RWPE1 (cell line): Measurements from ENCODE around the gene CHCHD3.

ENCODE experiments used
- CTCF ChIA-PET: fragments of 350-600 bp; sonication (Branson Sonifier 250); formaldehyde crosslinking; extraction: SDS; loops from one replicate; lab custom pipeline; 2021; lab: Yijun Ruan, JAX
- POLR2A ChIA-PET: fragments of 400-600 bp; formaldehyde crosslinking; extraction: SDS; loops from one replicate; lab custom pipeline; 2020; ENCODE audit warnings: antibody characterized with exemption; ENCODE audit not compliant: low non-redundant PET; lab: Yijun Ruan, JAX
- DNase-seq: peaks from one replicate; pipeline ENCODE4 v3.0.0; 2012; ENCODE audit warnings: low spot score
- H3K27ac ChIP-seq: fragments of 450-650 bp; 2 replicates; pipeline ENCODE4 v1.5.1; 2017
- TF ChIP-seq, protein P1 (sequence below): fragments of 450-650 bp; conservative IDR thresholded peaks from 2 replicates; pipeline ENCODE4 v1.5.1; 2017; ENCODE audit warnings: low read depth, mild to moderate bottlenecking

Gene CHCHD3

DNA sequence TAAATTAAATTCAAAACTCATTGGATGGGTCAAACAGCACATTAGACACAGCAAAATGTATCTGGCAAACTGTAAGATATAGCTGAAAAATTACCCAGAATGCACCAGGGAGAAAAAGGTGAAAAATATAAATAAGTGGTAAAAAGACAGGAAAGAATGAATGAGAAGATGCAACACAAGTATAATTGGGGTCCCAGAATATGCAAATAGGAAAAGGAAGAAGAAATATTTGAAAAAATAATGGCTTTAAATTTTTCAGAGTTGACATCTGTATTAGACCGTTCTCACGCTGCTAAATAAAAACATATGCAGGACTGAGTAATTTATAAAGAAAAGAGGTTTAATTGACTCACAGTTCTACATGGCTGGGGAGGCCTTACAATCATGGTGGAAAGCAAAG is 337.9 kb downstream of the CHCHD3 start:
- DNase-seq, result no peak
- H3K27ac ChIP-seq, result no peak overlapping the region
- CTCF ChIA-PET, result no interaction called here
- TF ChIP-seq, protein P1, sequence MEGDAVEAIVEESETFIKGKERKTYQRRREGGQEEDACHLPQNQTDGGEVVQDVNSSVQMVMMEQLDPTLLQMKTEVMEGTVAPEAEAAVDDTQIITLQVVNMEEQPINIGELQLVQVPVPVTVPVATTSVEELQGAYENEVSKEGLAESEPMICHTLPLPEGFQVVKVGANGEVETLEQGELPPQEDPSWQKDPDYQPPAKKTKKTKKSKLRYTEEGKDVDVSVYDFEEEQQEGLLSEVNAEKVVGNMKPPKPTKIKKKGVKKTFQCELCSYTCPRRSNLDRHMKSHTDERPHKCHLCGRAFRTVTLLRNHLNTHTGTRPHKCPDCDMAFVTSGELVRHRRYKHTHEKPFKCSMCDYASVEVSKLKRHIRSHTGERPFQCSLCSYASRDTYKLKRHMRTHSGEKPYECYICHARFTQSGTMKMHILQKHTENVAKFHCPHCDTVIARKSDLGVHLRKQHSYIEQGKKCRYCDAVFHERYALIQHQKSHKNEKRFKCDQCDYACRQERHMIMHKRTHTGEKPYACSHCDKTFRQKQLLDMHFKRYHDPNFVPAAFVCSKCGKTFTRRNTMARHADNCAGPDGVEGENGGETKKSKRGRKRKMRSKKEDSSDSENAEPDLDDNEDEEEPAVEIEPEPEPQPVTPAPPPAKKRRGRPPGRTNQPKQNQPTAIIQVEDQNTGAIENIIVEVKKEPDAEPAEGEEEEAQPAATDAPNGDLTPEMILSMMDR, result no peak
- POLR2A ChIA-PET, result no interaction called here

DNA sequence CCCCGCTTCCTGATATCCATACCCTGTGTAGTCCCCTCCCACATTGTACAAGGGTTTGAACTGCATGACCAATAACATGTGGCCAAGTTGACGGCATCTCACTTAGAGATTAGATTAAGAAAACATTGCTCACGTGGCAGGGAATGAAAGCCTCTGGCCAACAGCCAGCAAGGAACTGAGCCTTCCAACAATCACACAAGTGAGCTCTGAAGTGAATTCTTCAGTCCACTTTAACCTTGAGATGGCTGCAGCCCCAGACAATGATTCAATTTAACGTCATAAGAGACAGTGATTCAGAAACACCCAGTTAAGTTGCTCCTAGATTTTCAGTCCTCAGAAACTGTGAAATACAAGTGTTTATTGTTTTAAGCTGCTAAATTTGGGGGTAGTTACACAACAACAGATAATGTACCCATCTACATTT is 339.7 kb downstream of the CHCHD3 start:
- TF ChIP-seq, protein P1, result no peak
- peak; percentile 34 for DNase-seq
- POLR2A ChIA-PET, result no interaction called here
- H3K27ac ChIP-seq, result no peak overlapping the region
- CTCF ChIA-PET, result no interaction called here

DNA sequence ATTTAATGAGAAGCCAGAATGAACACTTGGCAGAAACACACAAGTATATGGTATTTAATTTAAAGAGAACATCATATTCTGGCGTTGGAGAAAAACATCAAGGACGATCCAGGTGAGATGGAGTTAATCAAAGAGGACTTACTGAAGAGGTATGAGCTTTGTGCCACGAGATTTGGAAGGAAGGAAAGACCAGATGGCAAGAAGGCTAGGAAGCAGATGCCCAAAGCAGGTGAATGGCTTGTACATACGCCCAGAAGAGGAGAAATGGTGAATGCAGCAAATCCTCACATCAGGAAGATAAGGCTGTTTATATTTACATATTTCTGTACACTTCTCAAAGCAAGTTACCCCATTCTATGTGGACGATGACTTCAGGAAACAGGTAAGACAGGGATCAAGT is 341.7 kb downstream of the CHCHD3 start:
- H3K27ac ChIP-seq, result no peak overlapping the region
- no peak for DNase-seq
- POLR2A ChIA-PET, result no interaction called here
- TF ChIP-seq, protein P1, result no peak
- CTCF ChIA-PET, result interaction anchor here (0.6 kb wide), 1 partner anchor 1515 kb away, joined by 3 read pairs; no protein-coding TSS in a partner anchor

DNA sequence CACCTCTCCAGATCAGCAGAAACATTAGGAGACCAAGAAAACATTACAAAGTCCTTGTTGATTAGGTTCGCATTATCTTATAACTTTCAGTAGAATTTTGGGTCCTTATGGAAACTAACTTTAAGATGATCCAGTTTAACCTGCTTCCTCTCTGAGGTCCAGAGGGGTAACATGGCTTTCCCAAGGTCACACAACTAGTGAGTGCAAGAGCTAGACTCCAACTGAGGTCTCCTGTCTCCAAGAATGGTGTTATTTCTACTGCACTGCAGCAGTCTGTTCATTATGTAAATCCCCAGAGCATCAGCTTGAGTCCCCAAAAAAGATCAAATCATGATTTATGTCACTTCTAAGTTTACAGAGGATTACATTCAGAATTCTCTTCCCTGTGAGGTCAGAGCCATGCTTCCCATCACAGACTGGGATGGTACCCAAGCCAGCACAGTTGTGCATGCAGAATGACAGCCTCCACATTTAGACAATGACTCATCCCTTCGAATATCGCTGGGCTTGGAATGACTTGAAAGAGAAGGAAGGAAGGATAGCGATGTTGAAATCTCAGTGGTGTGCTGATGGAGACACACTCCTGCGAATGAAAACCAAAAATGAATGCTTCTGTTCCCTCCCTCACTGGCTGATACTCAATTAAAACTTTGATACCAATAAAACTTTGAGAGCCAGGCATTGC is 342.5 kb downstream of the CHCHD3 start:
- TF ChIP-seq, protein P1, result no peak
- ChIA-PET POLR2A (no interaction called here), CTCF (no interaction called here)
- DNase-seq, result peak; percentile 48
- H3K27ac ChIP-seq, result no peak overlapping the region

DNA sequence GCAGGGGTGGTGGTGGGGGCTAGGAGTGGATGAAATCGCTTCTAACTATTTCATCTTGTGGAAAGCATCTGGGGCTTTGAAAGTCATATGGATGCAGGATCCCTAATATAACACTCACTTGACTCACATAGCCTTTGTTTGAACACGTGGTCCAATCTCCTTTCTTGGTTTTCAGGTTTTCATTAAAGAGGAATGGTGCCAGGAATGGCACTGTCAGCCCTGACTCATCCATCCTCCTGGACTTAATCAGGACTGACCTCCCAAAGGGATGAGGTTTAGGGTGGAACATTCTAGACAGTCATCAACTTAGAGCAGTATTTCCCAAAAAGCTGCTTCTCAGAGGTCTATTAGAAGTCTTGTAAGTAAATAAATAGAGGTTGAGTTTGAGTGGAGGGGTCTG is 343.6 kb downstream of the CHCHD3 start:
- TF ChIP-seq, protein P1, result no peak
- ChIA-PET POLR2A (no interaction called here), CTCF (no interaction called here)
- DNase-seq, result peak; percentile 93
- H3K27ac ChIP-seq, result peak overlapping the region; percentile 42; the same call in 1 of the 2 replicates

DNA sequence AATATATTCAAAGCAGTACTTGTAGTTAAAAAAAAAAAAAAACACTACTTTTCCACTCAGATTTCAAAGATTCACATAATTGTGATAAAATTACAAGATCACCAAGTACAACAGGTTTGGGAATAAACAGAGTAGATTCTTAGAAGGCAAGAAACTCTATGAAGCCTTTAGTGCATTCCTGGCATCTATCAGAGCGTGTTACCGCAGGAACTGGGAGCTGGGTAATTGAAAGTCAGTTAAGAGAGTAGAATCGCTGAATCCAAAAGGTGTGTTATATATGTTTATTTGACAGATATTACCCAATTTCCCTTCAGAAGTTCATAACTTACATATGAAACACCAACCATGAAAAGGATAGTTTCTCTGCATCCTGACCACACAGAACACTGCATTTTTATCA is 346.4 kb downstream of the CHCHD3 start:
- ChIA-PET CTCF (no interaction called here), POLR2A (no interaction called here)
- no peak overlapping the region for H3K27ac ChIP-seq
- DNase-seq, result no peak
- TF ChIP-seq, protein P1, result no peak
